ENCODE measurements around the gene DCAF10. TPM values are rescaled to one million over a fixed set of nuclear protein-coding genes. Genes with fewer than 3 reads are reported as not detected.
"Not testable (repeated sequence)": the region's sequence is repeated elsewhere in the genome, so short reads cannot be mapped to it uniquely, and the experiment has no call there.

DCAF10 gene
- total and polyA plus RNA-seq, 5 donors from 2014 or later: 10.7 to 30.5 (median 23.1) TPM

- H3K4me1 Mint-ChIP-seq; H3K27ac Mint-ChIP-seq; ATAC-seq (ENCODE audit: low read depth in 2 of 2); DNase-seq; H3K9me3 ChIP-seq (ENCODE audit: control insufficient read depth in 2 of 2, low read length in 2 of 2); H3K4me3 Mint-ChIP-seq; H3K4me3 ChIP-seq (ENCODE audit: low read depth, low read length); H3K27me3 Mint-ChIP-seq; H3K9me3 Mint-ChIP-seq; H3K27me3 ChIP-seq (ENCODE audit: control insufficient read depth, insufficient read depth, low read length); H3K27ac ChIP-seq (ENCODE audit: insufficient read depth, low read length, poor library complexity, severe bottlenecking); H3K4me1 ChIP-seq (ENCODE audit: control insufficient read depth, insufficient read depth, low read length, poor library complexity, severe bottlenecking): not testable (repeated sequence)
- peaks cover 51% of the 10 kb centered on the region for H3K36me3 Mint-ChIP-seq
- H3K36me3 ChIP-seq (ENCODE audit: control insufficient read depth, insufficient read depth, low read length): peaks cover 51% of the 10 kb centered on the region
Observed at GRCh38 chr9:37891042-37891441, 90.4 kb downstream of the DCAF10 start.

DNA sequence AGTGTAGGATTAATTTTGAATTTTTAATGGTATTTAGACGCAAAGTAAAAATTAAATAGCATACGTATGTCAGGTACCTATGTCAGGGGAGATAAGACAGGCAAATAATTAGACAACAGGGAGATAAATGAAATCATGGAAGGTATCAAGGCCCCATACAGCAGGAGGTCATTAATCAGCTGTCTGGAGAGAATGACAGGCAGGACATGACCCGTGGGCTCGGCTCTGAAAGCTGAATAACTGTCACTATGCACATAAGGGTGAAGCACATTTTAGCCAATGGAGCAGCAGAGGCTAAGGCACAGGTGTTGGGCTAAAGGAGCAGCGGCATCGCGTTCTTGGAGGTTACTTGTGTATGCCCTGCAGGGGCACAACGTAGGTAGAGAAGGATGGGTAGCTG, 91.5 kb downstream of the DCAF10 start:
- peaks cover 4 to 8% (median 6%) of the 10 kb centered on the region in 4 donors for H3K4me1 Mint-ChIP-seq
- no peaks in the 10 kb centered on the region for H3K27me3 Mint-ChIP-seq
- Histone ChIP-seq H3K36me3 (ENCODE audit: control insufficient read depth, insufficient read depth, low read length) (peaks cover 60% of the 10 kb centered on the region), H3K9me3 (ENCODE audit: control insufficient read depth in 2 of 2, low read length in 2 of 2) (no peaks in the 10 kb centered on the region), H3K27ac (ENCODE audit: insufficient read depth, low read length, poor library complexity, severe bottlenecking) (no peak overlapping the region), H3K27me3 (ENCODE audit: control insufficient read depth, insufficient read depth, low read length) (no peaks in the 10 kb centered on the region), H3K4me1 (ENCODE audit: control insufficient read depth, insufficient read depth, low read length, poor library complexity, severe bottlenecking) (no peaks in the 10 kb centered on the region), H3K4me3 (ENCODE audit: low read depth, low read length) (no peak overlapping the region)
- ATAC-seq (ENCODE audit: low read depth in 2 of 2) (no peak), DNase-seq (no peak)
- H3K4me3 Mint-ChIP-seq: no peak overlapping the region
- peaks cover 54% of the 10 kb centered on the region for H3K36me3 Mint-ChIP-seq
- H3K27ac Mint-ChIP-seq: no peak overlapping the region
- H3K9me3 Mint-ChIP-seq: no peaks in the 10 kb centered on the region

DNA sequence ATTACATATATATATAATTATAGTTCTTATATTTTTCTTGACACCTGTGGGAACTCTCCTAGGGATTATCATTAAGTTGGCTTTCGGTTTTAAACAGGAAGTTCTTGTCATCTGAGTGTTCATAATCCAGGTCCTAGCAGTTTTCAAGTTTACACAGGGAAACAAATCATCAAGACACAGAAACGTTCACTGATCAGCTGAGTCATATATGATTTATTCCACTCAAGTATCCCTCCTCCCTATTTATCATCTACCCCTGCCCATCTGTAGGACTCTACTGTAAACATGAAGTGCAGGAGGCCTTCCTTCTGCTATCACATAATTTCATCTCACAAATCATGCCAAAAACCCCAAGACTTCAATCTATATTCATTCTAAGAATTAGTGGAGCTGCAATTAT, 97.1 kb downstream of the DCAF10 start:
- Mint-ChIP-seq H3K27ac (no peak overlapping the region), H3K27me3 (no peaks in the 10 kb centered on the region), H3K4me3 (no peak overlapping the region), H3K9me3 (no peaks in the 10 kb centered on the region), H3K4me1 (peaks cover 3 to 18% (median 12%) of the 10 kb centered on the region in 4 donors), H3K36me3 (peaks cover 36% of the 10 kb centered on the region)
- Histone ChIP-seq H3K4me1 (ENCODE audit: control insufficient read depth, insufficient read depth, low read length, poor library complexity, severe bottlenecking) (peaks cover 9% of the 10 kb centered on the region), H3K36me3 (ENCODE audit: control insufficient read depth, insufficient read depth, low read length) (peaks cover 59% of the 10 kb centered on the region), H3K27me3 (ENCODE audit: control insufficient read depth, insufficient read depth, low read length) (no peaks in the 10 kb centered on the region), H3K9me3 (ENCODE audit: control insufficient read depth in 2 of 2, low read length in 2 of 2) (no peaks in the 10 kb centered on the region), H3K27ac (ENCODE audit: insufficient read depth, low read length, poor library complexity, severe bottlenecking) (no peak overlapping the region), H3K4me3 (ENCODE audit: low read depth, low read length) (no peak overlapping the region)
- ATAC-seq (ENCODE audit: low read depth in 2 of 2) (no peak), DNase-seq (no peak)

DNA sequence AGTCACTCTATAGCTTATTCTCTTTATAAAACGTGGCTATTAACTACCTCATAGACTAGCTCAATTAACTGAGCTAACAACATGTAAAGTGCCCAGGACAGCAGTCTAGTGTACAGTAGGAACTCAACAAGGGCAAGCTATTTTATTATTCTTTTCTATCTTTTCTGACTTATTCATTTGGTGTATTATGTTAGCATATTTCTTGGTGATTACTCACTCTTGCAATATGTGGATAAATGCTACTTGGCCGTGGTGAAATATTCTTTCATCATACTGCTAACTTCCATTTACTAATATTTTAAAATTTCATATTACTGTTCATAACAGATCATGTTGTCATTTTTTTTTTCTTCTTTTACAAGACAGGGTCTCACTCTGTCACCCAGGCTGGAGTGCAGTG, 98.4 kb downstream of the DCAF10 start:
- Mint-ChIP-seq H3K27ac (no peak overlapping the region), H3K4me1 (peaks cover 9 to 25% (median 17%) of the 10 kb centered on the region in 4 donors), H3K4me3 (no peak overlapping the region), H3K9me3 (no peaks in the 10 kb centered on the region), H3K36me3 (peaks cover 25% of the 10 kb centered on the region), H3K27me3 (no peaks in the 10 kb centered on the region)
- peaks cover 19% of the 10 kb centered on the region for H3K4me1 ChIP-seq (ENCODE audit: control insufficient read depth, insufficient read depth, low read length, poor library complexity, severe bottlenecking)
- no peak for DNase-seq
- no peak overlapping the region for H3K4me3 ChIP-seq (ENCODE audit: low read depth, low read length)
- ATAC-seq (ENCODE audit: low read depth in 2 of 2): no peak
- no peak overlapping the region for H3K27ac ChIP-seq (ENCODE audit: insufficient read depth, low read length, poor library complexity, severe bottlenecking)
- no peaks in the 10 kb centered on the region for H3K27me3 ChIP-seq (ENCODE audit: control insufficient read depth, insufficient read depth, low read length)
- H3K9me3 ChIP-seq (ENCODE audit: control insufficient read depth in 2 of 2, low read length in 2 of 2): no peaks in the 10 kb centered on the region
- peaks cover 48% of the 10 kb centered on the region for H3K36me3 ChIP-seq (ENCODE audit: control insufficient read depth, insufficient read depth, low read length)

DNA sequence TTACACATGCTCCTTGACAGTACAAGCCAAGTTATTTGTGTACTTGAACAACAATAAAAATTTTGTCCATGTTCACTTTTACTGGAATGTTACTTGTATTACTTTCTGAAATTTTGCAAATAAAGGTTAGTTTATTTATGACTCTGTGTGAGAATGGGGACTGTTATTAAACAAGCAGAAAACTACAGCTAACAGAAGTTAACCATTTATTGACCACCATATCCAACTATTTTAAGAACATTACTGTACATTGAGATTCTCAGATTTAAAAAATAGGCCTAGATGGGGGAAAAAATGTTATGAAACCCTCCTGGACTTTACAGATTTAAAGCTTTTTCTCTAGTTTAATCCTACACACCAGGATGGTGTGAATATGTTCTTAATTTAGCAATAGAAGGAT, 101.5 kb downstream of the DCAF10 start:
- peak overlapping the region in 3 of 4 donors; percentile 46 to 97 (median 89) for H3K4me3 Mint-ChIP-seq
- ATAC-seq (ENCODE audit: low read depth in 2 of 2) (no peak), DNase-seq (no peak)
- H3K27me3 Mint-ChIP-seq: peaks cover 4% of the 10 kb centered on the region
- H3K27ac Mint-ChIP-seq: no peak overlapping the region
- Histone ChIP-seq H3K36me3 (ENCODE audit: control insufficient read depth, insufficient read depth, low read length) (peaks cover 23% of the 10 kb centered on the region), H3K27me3 (ENCODE audit: control insufficient read depth, insufficient read depth, low read length) (peaks cover 2% of the 10 kb centered on the region), H3K9me3 (ENCODE audit: control insufficient read depth in 2 of 2, low read length in 2 of 2) (no peaks in the 10 kb centered on the region), H3K27ac (ENCODE audit: insufficient read depth, low read length, poor library complexity, severe bottlenecking) (no peak overlapping the region), H3K4me3 (ENCODE audit: low read depth, low read length) (peak overlapping the region; percentile 83), H3K4me1 (ENCODE audit: control insufficient read depth, insufficient read depth, low read length, poor library complexity, severe bottlenecking) (peaks cover 26% of the 10 kb centered on the region)
- H3K4me1 Mint-ChIP-seq: peaks cover 13 to 42% (median 21%) of the 10 kb centered on the region in 4 donors
- no peaks in the 10 kb centered on the region for H3K9me3 Mint-ChIP-seq
- H3K36me3 Mint-ChIP-seq: peaks cover 8% of the 10 kb centered on the region

GRCh38 chr9:37902796-37903646, 102.4 kb downstream of the DCAF10 start:
- DNase-seq (peak in 1 of 3 donors; percentile 39), ATAC-seq (ENCODE audit: low read depth in 2 of 2) (no peak)
- peak overlapping the region; percentile 87 for H3K27ac ChIP-seq (ENCODE audit: insufficient read depth, low read length, poor library complexity, severe bottlenecking)
- Mint-ChIP-seq H3K9me3 (no peaks in the 10 kb centered on the region), H3K36me3 (peaks cover 3% of the 10 kb centered on the region), H3K4me1 (peaks cover 13 to 38% (median 21%) of the 10 kb centered on the region in 4 donors), H3K4me3 (peak overlapping the region; percentile 89 to 97 (median 92)), H3K27me3 (peaks cover 4% of the 10 kb centered on the region), H3K27ac (peak overlapping the region in 2 of 3 donors; percentile 74 to 78)
- H3K9me3 ChIP-seq (ENCODE audit: control insufficient read depth in 2 of 2, low read length in 2 of 2): no peaks in the 10 kb centered on the region
- peaks cover 26% of the 10 kb centered on the region for H3K4me1 ChIP-seq (ENCODE audit: control insufficient read depth, insufficient read depth, low read length, poor library complexity, severe bottlenecking)
- peaks cover 16% of the 10 kb centered on the region for H3K36me3 ChIP-seq (ENCODE audit: control insufficient read depth, insufficient read depth, low read length)
- peaks cover 2% of the 10 kb centered on the region for H3K27me3 ChIP-seq (ENCODE audit: control insufficient read depth, insufficient read depth, low read length)
- H3K4me3 ChIP-seq (ENCODE audit: low read depth, low read length): peak overlapping the region; percentile 83

DNA sequence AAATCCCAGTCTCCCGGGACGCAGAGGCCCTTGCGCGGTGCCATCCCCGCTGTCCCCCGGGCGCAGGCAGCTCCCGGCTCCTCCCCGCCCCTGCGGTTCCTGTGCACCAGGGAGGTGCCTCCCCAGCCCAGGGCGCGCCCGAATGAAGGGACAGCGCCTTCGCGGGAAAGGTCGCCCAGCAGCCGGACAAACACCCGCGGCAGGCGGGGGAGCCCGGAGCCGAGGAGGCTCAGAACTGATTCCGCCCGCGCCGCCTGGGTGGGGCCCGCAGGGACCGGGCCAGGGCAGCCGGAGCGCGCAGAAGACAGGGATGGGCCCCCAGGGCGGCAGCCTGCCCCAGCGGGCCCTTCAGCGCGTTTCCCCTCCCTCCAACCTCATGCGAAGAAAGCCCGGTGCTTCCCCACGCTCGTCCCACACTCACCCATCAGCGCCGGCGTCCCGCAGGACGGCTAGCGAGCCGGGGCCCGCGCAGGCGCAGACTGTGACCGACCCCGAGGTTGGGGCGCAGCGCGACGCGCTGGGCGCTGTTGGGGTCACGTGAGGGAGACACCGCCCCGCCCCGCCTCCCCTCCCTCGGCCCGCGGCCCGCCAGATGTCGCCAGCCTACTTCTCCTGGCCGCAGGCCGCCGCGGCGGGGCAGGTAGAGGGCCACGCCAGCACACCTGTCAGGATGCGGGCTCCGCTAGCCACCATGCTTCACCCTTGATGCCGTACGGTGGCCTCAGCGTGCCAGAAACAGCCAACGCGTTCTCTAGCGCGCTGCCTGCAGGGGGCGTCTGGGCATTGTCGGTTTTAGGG, 103.2 kb downstream of the DCAF10 start, which contains the start of gene SLC25A51:
TSS of gene SLC25A51 (minus strand) at position 481 of the 798 bp plus-strand sequence. CDS start 15,577 bp downstream, outside the sequence.
- H3K4me3 ChIP-seq (ENCODE audit: low read depth, low read length): peak within 1 kb of the TSS; percentile 83
- H3K9me3 Mint-ChIP-seq: no peaks in the 10 kb centered on the region
- peak within 1 kb of the TSS; percentile 87 for H3K27ac ChIP-seq (ENCODE audit: insufficient read depth, low read length, poor library complexity, severe bottlenecking)
- H3K4me1 Mint-ChIP-seq: peaks cover 13 to 38% (median 21%) of the 10 kb centered on the region in 4 donors
- H3K9me3 ChIP-seq (ENCODE audit: control insufficient read depth in 2 of 2, low read length in 2 of 2): no peaks in the 10 kb centered on the region
- H3K27me3 ChIP-seq (ENCODE audit: control insufficient read depth, insufficient read depth, low read length): peaks cover 2% of the 10 kb centered on the region
- H3K36me3 Mint-ChIP-seq: peaks cover 2% of the 10 kb centered on the region
- ATAC-seq (ENCODE audit: low read depth in 2 of 2) (peak; percentile 86 to 87), DNase-seq (peak; percentile 88 to 97 (median 95))
- peak within 1 kb of the TSS; percentile 87 to 97 (median 93) for H3K27ac Mint-ChIP-seq
- peaks cover 12% of the 10 kb centered on the region for H3K36me3 ChIP-seq (ENCODE audit: control insufficient read depth, insufficient read depth, low read length)
- H3K4me3 Mint-ChIP-seq: peak within 1 kb of the TSS; percentile 89 to 97 (median 92)
- H3K27me3 Mint-ChIP-seq: peaks cover 4% of the 10 kb centered on the region
- H3K4me1 ChIP-seq (ENCODE audit: control insufficient read depth, insufficient read depth, low read length, poor library complexity, severe bottlenecking): peaks cover 26% of the 10 kb centered on the region
